Fibroblast of the aortic adventitia (primary cell): ENCODE measurements around the gene ACMSD. TPM values are rescaled to one million over a fixed set of nuclear protein-coding genes. Genes with fewer than 3 reads are reported as not detected.
"Not testable (repeated sequence)": the region's sequence is repeated elsewhere in the genome, so short reads cannot be mapped to it uniquely, and the experiment has no call there.

Experiments used
- DNase-seq: peaks from one replicate; pipeline ENCODE4 v3.0.0-alpha.2; 2010; ENCODE audit warnings: low read depth
- H3K4me3 ChIP-seq: 2 replicates; pipeline ENCODE4 v1.5.1; 2011; ENCODE audit warnings: low read depth, mild to moderate bottlenecking, control low read depth, low read length, moderate library complexity
- total RNA-seq: library from RNA; depleted of rRNA; stranded (reverse); fragments of >200 nt; gene quantifications from 2 replicates; pipeline ENCODE4 v1.2.3, GENCODE V29; 2012; ENCODE audit warnings: low replicate concordance
- TF ChIP-seq, protein P1 (sequence below): IDR thresholded peaks from 2 replicates; pipeline ENCODE4 v1.5.1; 2011; ENCODE audit warnings: mild to moderate bottlenecking, low read length, control low read depth, inconsistent platforms; ENCODE audit not compliant: insufficient read depth

Gene ACMSD
- total RNA-seq, 1 donor: not detected

DNA sequence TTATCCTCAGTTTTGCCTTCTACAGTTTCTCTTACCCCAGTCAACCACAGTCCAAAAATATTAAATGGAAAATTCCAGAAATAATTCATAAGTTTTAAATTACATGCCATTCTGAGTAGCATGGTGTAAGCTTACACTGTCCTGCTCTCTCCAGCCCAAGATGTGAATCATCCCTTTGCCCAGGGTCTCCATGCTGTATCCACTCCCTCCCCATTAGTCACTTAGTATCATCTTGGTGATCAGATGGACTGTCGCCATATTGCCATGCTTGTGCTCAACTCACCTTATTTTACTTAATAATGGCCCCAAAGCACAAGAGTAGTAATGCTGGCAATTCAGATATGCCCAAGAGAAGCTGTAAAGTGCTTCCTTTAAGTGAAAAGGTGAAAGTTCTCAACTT, 61.7 kb downstream of the ACMSD start:
- TF ChIP-seq, protein P1, sequence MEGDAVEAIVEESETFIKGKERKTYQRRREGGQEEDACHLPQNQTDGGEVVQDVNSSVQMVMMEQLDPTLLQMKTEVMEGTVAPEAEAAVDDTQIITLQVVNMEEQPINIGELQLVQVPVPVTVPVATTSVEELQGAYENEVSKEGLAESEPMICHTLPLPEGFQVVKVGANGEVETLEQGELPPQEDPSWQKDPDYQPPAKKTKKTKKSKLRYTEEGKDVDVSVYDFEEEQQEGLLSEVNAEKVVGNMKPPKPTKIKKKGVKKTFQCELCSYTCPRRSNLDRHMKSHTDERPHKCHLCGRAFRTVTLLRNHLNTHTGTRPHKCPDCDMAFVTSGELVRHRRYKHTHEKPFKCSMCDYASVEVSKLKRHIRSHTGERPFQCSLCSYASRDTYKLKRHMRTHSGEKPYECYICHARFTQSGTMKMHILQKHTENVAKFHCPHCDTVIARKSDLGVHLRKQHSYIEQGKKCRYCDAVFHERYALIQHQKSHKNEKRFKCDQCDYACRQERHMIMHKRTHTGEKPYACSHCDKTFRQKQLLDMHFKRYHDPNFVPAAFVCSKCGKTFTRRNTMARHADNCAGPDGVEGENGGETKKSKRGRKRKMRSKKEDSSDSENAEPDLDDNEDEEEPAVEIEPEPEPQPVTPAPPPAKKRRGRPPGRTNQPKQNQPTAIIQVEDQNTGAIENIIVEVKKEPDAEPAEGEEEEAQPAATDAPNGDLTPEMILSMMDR: no peak
- H3K4me3 ChIP-seq: no peak overlapping the region
- peak; percentile 15 for DNase-seq

GRCh38 chr2:134903701-134904100, 65.3 kb downstream of the ACMSD start:
- not testable (repeated sequence) for DNase-seq, H3K4me3 ChIP-seq

DNA sequence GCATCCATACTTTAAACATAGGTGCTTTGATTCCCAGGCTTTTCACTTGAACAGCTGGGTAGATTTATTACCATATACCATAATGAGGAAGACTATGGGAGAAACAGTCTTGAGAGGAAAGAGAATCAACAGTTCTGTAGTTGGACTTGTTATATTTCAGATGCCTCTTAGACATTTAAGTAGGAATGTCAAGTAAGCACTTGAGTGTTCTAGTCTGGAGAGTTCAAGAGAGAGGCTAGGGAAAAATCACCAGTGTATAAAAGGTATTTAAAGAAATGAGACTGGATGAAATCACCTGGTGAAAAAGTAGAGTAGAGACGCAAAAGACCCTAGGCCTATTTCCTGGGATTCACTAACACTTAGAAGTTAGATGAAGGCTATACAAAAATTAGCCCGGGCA, 66.8 kb downstream of the ACMSD start:
- no peak for DNase-seq
- TF ChIP-seq, protein P1: no peak
- no peak overlapping the region for H3K4me3 ChIP-seq

GRCh38 chr2:134906726-134907125, 68.3 kb downstream of the ACMSD start:
- no peak for DNase-seq
- H3K4me3 ChIP-seq: no peak overlapping the region
- TF ChIP-seq, protein P1: no peak

GRCh38 chr2:134907441-134908116, 69.2 kb downstream of the ACMSD start:
- DNase-seq, H3K4me3 ChIP-seq: not testable (repeated sequence)

GRCh38 chr2:134910763-134911399, 72.5 kb downstream of the ACMSD start:
- TF ChIP-seq, protein P1: no peak
- DNase-seq: no peak
- H3K4me3 ChIP-seq: no peak overlapping the region

DNA sequence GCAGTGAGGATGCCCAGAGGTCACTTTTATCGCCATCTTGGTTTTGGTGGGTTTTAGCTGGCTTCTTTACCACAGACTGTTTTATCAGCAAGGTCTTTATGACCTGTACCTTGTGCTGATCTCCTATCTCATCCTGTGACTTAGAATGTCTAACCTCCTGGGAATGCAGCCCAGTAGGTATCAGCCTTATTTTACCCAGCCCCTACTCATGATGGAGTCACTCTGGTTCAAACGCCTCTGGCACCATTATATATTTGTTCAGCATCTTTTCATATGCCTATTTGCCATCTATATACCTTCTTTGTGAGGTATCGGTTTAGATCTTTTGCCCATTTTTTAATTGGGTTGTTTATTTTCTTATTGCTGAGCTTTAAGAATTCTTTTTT, 73.0 kb downstream of the ACMSD start:
- no peak overlapping the region for H3K4me3 ChIP-seq
- TF ChIP-seq, protein P1: no peak
- DNase-seq: no peak

DNA sequence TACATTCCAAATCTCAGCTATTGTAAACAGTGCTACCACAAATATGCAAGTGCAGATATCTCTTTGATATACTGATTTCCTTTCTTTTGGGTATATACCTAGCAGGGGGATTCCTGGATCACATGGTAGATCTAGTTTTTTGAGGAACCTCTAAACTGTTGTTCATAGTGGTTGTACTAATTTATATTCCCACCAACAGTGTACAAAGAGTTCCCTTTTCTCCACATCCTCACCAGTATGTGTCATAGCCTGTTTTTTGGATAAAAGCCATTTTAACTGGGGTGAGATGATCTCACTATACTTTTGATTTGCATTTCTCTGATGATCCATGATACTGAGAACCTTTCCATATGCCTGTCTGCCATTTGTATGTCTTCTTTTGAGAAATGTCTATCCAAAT, 73.9 kb downstream of the ACMSD start:
- H3K4me3 ChIP-seq: no peak overlapping the region
- DNase-seq: peak; percentile 20
- TF ChIP-seq, protein P1: no peak
